OCI-LY3 (cell line): ENCODE data around the gene SETD7.

Source experiments
- CTCF ChIP-seq: fragments of 200-600, 300-600 bp; sonication (generic); IDR thresholded peaks from 2 replicates; pipeline ENCODE4 v1.5.1; 2014; ENCODE audit warnings: antibody characterized with exemption, low read length, low read depth
- EZH2phosphoT487 ChIP-seq: fragments of 200-600 bp; shearing (Covaris generic); IDR thresholded peaks from 2 replicates; pipeline ENCODE4 v1.6.1; 2018; ENCODE audit warnings: antibody characterized with exemption, mixed run types, low read depth

DNA sequence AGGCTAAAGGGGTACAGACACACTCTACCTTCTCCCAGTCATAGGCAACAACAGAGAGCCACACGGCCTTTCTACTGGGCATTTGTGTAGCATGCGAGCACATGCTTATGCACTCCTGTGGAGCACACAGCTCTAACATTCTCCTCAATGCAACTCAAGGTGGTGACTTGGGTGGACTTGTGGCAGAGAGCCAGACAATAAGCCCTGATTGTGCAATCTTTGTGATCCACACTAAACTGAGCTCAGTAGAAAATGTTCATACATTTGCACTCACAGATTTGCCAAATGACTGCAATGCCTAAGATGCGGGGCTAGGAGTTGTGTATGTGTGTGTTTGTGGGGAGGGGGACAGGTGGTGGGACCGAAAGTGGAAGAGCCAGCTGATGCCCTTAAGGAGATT, 31.4 kb upstream of the SETD7 start:
- TF ChIP-seq CTCF (no peak), EZH2phosphoT487 (no peak)
